Right renal pelvis (tissue), 4 donors: ENCODE results near the gene TOMM34. TPM values are rescaled to one million over a fixed set of nuclear protein-coding genes. Genes with fewer than 3 reads are reported as not detected.

Experiments
- DNase-seq, 4 donors: peaks; one replicate each; pipeline ENCODE4 v3.0.0-alpha.2; 2013; ENCODE audit warnings: low read depth in 4 of 4, low spot score in 3 of 4, missing footprints in 1 of 4
- polyA plus RNA-seq, 4 donors: library from polyadenylated mRNA; unstranded; fragments of 120-200 nt; gene quantifications; one replicate each; pipeline ENCODE4 v1.2.1, GENCODE V29; 2013; ENCODE audit not compliant: insufficient read length in 4 of 4

The TOMM34 gene
- polyA plus RNA-seq, 4 donors, result 40.8 to 46.7 (median 42.8) TPM

GRCh38 chr20:44897133-44897532 is 63.1 kb downstream of the TOMM34 start:
- no peak for DNase-seq

- DNase-seq, result no peak
Measured at GRCh38 chr20:44896583-44896982, 63.6 kb downstream of the TOMM34 start.

- DNase-seq, result no peak
Measured at GRCh38 chr20:44894959-44895358, 65.2 kb downstream of the TOMM34 start.

Other genes starting within 250 kb of the TOMM34 start
- under 1 TPM in 3 of 4 donors, not detected in 1; 0.06 to 0.10 (median 0.07) TPM for gene CCN5, start 245.0 kb downstream of the TOMM34 start, polyA plus RNA-seq
- under 1 TPM in 3 of 4 donors, not detected in 1; 0.09 to 0.19 (median 0.10) TPM for gene KCNK15, start 214.5 kb downstream of the TOMM34 start, polyA plus RNA-seq
- under 1 TPM; 0.64 to 0.99 (median 0.78) TPM for gene RIMS4, start 149.9 kb downstream of the TOMM34 start, polyA plus RNA-seq
- gene YWHAB, start 74.7 kb downstream of the TOMM34 start, polyA plus RNA-seq, result 100 to 1,000 TPM; 216 to 245 (median 236) TPM
- 10 to 100 TPM; 37.0 to 41.7 (median 39.4) TPM for gene PABPC1L, start 50.3 kb downstream of the TOMM34 start, polyA plus RNA-seq
- gene STK4, start 6.1 kb upstream of the TOMM34 start, polyA plus RNA-seq, result 10 to 100 TPM; 16.5 to 23.5 (median 21.5) TPM
- gene KCNS1, start 140.7 kb upstream of the TOMM34 start, polyA plus RNA-seq, result under 1 TPM; 0.37 to 0.57 (median 0.51) TPM
- not detected for gene WFDC5, start 154.8 kb upstream of the TOMM34 start, polyA plus RNA-seq
- gene WFDC12, start 164.1 kb upstream of the TOMM34 start, polyA plus RNA-seq, result under 1 TPM in 1 of 4 donors, not detected in 3; 0.06 TPM
- not detected for gene PI3, start 214.5 kb upstream of the TOMM34 start, polyA plus RNA-seq
- not detected for gene SEMG1, start 246.6 kb upstream of the TOMM34 start, polyA plus RNA-seq